ENCODE results near the gene DCUN1D2. TPM values are rescaled to one million over a fixed set of nuclear protein-coding genes. Genes with fewer than 3 reads are reported as not detected.
"Not testable (repeated sequence)": the region's sequence is repeated elsewhere in the genome, so short reads cannot be mapped to it uniquely, and the experiment has no call there.

DCUN1D2 gene
- total RNA-seq, 1 donor from 2014 or later = 15.1 TPM

- no peak for DNase-seq (ENCODE audit: extremely low read depth, low read depth, low spot score)
Measured at GRCh38 chr13:113449693-113450347, 40.7 kb downstream of the DCUN1D2 start.

- DNase-seq (ENCODE audit: extremely low read depth, low read depth, low spot score) = no peak
Measured at GRCh38 chr13:113448885-113449692, 41.4 kb downstream of the DCUN1D2 start.

DNA sequence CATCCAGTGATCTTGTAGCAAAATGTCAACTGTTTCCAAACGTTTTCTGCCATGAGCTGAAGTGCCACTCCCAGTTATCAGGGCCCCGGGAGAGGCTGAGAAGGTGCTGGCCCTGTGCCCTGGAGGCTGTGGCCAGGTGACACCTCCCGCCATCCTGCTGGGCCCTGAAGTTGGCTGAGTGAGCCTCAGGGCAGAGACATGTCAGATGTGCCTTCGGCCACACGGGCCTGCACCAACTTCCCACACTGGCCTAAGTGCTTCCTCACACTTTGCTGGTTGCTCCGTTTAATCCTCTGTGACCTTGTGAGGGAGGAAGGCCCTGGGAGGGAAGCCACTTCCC lies 42.0 kb downstream of the DCUN1D2 start:
- no peak for DNase-seq (ENCODE audit: extremely low read depth, low read depth, low spot score)

- DNase-seq (ENCODE audit: extremely low read depth, low read depth, low spot score) = no peak
Measured at GRCh38 chr13:113447596-113447995, 42.9 kb downstream of the DCUN1D2 start.

DNA sequence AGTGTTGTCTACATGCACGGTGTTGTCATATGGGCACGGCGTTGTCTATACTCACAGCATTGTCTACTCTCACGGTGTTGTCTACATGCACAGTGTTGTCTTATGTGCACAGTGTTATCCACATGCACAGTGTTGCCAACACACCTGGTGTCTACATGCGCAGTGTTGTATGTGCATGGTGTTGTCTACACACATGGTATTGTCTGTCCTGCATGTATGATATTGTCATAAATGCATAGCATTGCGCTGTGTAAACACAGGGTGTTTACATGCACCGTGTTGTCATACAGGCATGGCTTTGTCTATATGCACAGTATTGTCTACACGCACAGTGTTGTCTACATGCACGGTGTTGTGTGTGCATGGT lies 44.0 kb downstream of the DCUN1D2 start:
- DNase-seq (ENCODE audit: extremely low read depth, low read depth, low spot score) = no peak

DNA sequence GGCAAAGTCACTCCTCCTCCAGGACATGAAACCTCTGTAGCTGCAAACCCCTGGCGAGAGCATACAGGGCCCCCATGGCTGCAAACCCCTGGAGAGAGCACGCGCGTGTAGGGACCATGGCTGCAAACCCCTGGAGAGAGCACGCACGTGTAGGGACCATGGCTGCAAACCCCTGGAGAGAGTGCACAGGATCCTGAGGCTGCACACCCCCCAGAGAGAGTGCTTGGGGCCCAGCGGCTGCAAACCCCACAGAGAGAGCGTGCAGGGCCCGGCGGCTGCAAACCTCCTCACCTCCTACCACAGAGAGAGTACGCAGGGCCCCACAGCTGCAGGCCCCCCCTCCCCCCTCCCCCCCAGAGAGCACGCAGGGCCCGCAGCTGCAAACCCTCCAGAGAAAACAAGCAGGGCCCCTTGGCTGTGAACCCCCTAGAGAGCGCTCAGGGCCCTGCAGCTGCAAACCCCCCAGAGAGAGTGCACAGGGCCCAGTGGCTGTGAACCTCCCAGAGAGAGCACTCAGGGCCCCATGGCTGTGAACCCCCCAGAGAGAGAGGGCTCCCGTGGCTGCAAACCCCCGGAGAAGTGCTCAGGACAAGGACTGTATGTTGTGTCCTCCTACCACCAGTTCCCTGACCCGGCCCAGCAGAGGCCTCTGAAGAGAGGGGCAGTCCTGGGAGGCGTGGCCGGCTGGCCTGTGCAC lies 44.6 kb downstream of the DCUN1D2 start:
- DNase-seq (ENCODE audit: extremely low read depth, low read depth, low spot score) = no peak

- DNase-seq (ENCODE audit: extremely low read depth, low read depth, low spot score) = no peak
Measured at GRCh38 chr13:113443991-113444390, 46.5 kb downstream of the DCUN1D2 start.

- DNase-seq (ENCODE audit: extremely low read depth, low read depth, low spot score) = no peak
Measured at GRCh38 chr13:113442985-113443362, 47.5 kb downstream of the DCUN1D2 start.

- no peak for DNase-seq (ENCODE audit: extremely low read depth, low read depth, low spot score)
Measured at GRCh38 chr13:113442354-113442984, 48.0 kb downstream of the DCUN1D2 start.

DNA sequence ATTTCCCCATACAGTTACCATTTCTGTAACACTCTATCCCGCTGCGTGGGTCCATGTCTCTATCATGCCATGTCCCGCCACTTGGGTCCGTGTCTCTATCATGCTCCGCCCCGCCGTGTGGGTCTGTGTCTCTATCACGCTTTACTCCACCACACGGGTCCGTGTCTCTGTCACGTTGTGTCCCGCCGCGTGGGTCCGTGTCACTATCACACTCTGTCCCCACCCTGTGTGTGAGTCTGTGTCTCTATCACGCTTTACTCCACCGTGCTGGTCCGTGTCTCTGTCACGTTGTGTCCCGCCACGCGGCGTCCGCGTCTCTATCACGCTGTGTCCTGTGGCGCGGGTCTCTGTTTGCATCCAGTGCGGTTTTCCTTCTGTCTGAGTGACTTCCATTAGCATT lies 48.9 kb downstream of the DCUN1D2 start:
- no peak for DNase-seq (ENCODE audit: extremely low read depth, low read depth, low spot score)

DNA sequence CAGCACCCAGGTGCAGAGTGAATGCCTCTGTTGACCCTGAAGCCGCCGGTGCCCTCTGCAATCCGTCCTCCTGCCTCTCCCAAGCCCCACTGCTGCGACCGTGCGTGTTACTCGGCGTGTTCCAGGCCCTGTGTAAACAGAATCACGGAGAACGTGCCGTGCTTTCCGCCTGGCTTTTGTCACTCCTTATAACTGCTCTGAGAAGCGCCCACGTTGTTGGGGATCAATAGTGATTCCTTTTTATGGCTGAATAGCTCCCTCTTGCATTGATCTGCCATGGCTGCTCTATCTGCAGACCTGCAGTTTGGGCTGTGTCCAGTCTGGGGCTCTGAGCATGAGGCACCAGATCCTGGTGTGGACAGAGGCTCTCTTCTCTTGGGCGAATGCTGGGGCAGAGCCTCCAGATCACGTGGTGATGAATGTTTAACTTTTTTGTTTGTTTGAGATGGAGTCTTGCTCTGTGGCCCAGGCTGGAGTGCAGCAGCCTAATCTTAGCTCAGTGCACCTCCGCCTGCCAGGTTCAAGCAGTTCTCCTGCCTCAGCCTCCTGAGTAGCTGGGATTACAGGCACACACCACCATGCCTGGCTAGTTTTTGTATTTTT lies 53.0 kb downstream of the DCUN1D2 start:
- no peak for DNase-seq (ENCODE audit: extremely low read depth, low read depth, low spot score)

DNA sequence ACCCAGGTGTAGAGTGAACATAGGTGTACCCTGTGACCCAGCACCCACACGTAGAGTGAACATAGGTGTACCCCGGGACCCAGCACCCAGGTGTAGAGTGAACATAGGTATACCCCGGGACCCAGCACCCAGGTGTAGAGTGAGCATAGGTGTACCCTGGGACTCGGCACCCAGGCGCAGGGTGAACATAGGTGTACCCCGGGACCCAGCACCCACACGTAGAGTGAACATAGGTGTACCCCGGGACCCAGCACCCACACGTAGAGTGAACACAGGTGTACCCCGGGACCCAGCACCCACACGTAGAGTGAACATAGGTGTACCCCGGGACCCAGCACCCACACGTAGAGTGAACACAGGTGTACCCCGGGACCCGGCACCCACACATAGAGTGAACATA lies 53.6 kb downstream of the DCUN1D2 start:
- DNase-seq (ENCODE audit: extremely low read depth, low read depth, low spot score) = not testable (repeated sequence)

DNA sequence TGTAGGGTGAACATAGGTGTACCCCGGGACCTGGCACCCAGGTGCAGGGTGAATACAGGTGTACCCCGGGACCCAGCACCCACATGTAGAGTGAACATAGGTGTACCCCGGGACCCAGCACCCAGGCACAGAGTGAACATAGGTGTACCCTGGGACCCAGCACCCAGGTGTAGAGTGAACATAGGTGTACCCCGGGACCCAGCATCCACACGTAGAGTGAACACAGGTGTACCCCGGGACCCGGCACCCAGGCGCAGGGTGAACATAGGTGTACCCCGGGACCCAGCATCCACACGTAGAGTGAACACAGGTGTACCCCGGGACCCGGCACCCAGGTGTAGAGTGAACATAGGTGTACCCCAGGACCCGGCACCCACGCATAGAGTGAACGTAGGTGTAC lies 54.6 kb downstream of the DCUN1D2 start:
- DNase-seq (ENCODE audit: extremely low read depth, low read depth, low spot score) = not testable (repeated sequence)

GRCh38 chr13:113433391-113433916 lies 57.1 kb downstream of the DCUN1D2 start:
- DNase-seq (ENCODE audit: extremely low read depth, low read depth, low spot score) = no peak

GRCh38 chr13:113432506-113433270 lies 57.8 kb downstream of the DCUN1D2 start:
- DNase-seq (ENCODE audit: extremely low read depth, low read depth, low spot score) = no peak

DNA sequence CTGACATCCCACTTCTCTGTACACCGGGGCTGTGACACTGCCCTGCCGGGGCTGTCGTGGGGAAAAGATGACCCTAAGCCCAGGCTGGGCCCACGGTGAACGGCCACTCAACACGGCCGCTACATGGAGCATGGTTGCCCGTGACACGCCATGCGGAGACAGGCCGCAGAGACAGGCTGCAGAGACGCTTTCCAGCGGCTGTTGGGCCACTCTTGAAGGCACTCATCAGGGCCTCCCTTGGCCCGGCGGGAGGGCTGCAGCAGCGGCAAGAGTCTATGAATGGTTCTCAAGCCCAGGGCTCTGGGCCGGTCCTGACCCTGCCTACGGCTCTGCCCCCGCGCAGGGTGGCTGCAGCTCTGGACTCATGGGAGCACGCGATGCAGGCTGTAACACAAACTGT lies 59.3 kb downstream of the DCUN1D2 start:
- no peak for DNase-seq (ENCODE audit: extremely low read depth, low read depth, low spot score)

DNA sequence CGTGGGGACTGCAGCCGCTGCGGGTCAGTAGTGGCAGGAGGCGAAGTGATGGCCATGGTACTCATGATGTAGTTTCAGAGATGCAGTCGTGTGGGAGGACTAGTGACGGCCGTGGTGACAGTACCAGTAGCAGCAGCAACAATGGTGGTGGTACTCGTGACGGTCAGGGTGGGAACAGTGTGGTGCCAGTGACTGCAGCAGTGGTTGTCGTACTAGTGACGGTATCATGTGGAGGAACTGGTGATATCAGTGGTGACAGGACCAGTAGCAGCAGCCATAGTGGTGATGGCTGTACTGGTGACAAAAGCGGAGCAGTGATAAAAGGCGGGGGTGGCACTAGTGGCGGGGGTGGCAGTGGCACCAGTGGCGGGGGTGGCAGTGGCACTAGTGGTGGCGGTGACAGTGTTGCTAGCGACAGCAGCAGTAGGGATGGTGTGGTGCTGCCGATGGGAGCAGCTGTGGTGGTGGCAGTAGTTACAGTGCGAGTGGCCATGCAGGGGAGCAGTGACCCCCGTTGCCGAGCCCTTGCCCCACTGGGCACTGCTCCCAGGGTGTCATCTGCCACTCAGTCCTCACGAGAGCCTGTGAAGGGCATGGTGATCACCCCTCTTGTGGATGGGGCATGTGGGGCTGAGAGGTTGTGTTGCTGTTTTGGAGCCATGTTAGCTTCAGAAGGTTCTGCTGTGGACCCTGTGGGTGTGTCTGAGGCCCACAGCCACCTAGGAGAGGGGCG lies 60.0 kb downstream of the DCUN1D2 start:
- no peak for DNase-seq (ENCODE audit: extremely low read depth, low read depth, low spot score)

- DNase-seq (ENCODE audit: extremely low read depth, low read depth, low spot score) = no peak
Measured at GRCh38 chr13:113429608-113429985, 60.9 kb downstream of the DCUN1D2 start.

- no peak for DNase-seq (ENCODE audit: extremely low read depth, low read depth, low spot score)
Measured at GRCh38 chr13:113428871-113429607, 61.5 kb downstream of the DCUN1D2 start.
